Retinal pigment epithelial cell (primary cell): ENCODE results near the gene SLC25A28.
A peak's percentile ranks its signal among the peaks of the same experiment; 100 is the strongest.

Source experiments
- DNase-seq: peaks from one replicate; pipeline ENCODE4 v3.0.0-alpha.2; 2010; ENCODE audit warnings: low read depth
- H3K4me3 ChIP-seq: 2 replicates; pipeline ENCODE4 v1.5.1; 2011; ENCODE audit warnings: mild to moderate bottlenecking, low read length, control low read depth, moderate library complexity
- CTCF ChIP-seq: conservative IDR thresholded peaks from 2 replicates; pipeline ENCODE4 v1.5.1; 2011; ENCODE audit warnings: low read depth, low read length, control low read depth, inconsistent platforms

SLC25A28 gene

GRCh38 chr10:99619851-99620710 lies at the start of gene SLC25A28:
TSS of gene SLC25A28 (minus strand) at chr10:99620439. CDS start at chr10:99620335, 104 bp downstream.
- no peak for TF ChIP-seq CTCF
- peak within 1 kb of the TSS; percentile 89 for H3K4me3 ChIP-seq
- peak; percentile 100 for DNase-seq

- DNase-seq = no peak
- no peak overlapping the region for H3K4me3 ChIP-seq
- TF ChIP-seq CTCF = no peak
Measured at GRCh38 chr10:99667108-99667751, 47.0 kb upstream of the SLC25A28 start.

- DNase-seq = no peak
- TF ChIP-seq CTCF = no peak
- H3K4me3 ChIP-seq = no peak overlapping the region
Measured at GRCh38 chr10:99665304-99665703, 45.1 kb upstream of the SLC25A28 start.

GRCh38 chr10:99661377-99661763 lies 41.1 kb upstream of the SLC25A28 start:
- no peak for DNase-seq
- TF ChIP-seq CTCF = no peak
- no peak overlapping the region for H3K4me3 ChIP-seq

GRCh38 chr10:99660662-99661376 lies 40.6 kb upstream of the SLC25A28 start:
- no peak for DNase-seq
- no peak for TF ChIP-seq CTCF
- no peak overlapping the region for H3K4me3 ChIP-seq

- DNase-seq = no peak
- peak overlapping the region; percentile 90 for H3K4me3 ChIP-seq
- no peak for TF ChIP-seq CTCF
Measured at GRCh38 chr10:99659868-99660366, 39.7 kb upstream of the SLC25A28 start.
